ENCODE measurements around the gene OPCML.

DNA sequence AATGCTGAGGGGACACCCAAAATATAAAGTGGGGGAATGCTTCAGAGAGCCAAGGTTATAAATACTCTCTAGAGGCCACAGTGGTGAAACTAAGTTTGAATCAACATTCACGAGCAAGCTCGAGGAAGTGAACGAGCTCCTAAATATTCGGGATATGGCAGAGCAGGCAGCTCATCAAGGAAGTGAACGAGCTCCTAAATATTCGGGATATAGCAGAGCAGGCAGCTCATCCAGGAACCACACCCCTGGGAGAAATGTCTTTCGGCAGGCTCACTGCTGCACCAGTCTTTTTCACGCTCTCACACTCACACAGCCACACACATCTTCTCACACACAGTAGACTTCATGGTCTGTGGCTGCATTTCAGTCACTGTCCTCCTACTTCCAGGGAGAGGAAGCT lies 787.5 kb downstream of the OPCML start:
- TF ChIP-seq, protein P1, sequence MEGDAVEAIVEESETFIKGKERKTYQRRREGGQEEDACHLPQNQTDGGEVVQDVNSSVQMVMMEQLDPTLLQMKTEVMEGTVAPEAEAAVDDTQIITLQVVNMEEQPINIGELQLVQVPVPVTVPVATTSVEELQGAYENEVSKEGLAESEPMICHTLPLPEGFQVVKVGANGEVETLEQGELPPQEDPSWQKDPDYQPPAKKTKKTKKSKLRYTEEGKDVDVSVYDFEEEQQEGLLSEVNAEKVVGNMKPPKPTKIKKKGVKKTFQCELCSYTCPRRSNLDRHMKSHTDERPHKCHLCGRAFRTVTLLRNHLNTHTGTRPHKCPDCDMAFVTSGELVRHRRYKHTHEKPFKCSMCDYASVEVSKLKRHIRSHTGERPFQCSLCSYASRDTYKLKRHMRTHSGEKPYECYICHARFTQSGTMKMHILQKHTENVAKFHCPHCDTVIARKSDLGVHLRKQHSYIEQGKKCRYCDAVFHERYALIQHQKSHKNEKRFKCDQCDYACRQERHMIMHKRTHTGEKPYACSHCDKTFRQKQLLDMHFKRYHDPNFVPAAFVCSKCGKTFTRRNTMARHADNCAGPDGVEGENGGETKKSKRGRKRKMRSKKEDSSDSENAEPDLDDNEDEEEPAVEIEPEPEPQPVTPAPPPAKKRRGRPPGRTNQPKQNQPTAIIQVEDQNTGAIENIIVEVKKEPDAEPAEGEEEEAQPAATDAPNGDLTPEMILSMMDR (IDR thresholded peaks at IDR 0.05), result no peak
- no peak for TF ChIP-seq POLR2A (IDR thresholded peaks at IDR 0.05)
- TF ChIP-seq EP300 (IDR thresholded peaks at IDR 0.05; ENCODE audit: low read depth), result no peak

Data from transverse colon (tissue), 3 donors.